HG03045 (cell line): ENCODE data around the gene ZC3H10.
A peak's percentile ranks its signal among the peaks of the same experiment; 100 is the strongest.
"Not testable (repeated sequence)": the region's sequence is repeated elsewhere in the genome, so short reads cannot be mapped to it uniquely, and the experiment has no call there.

Experiments
- ATAC-seq: cut with Tn5 transposase; IDR thresholded peaks from one replicate; pipeline ENCODE4 v1.9.1; 2021; ENCODE audit warnings: mild to moderate bottlenecking, moderate library complexity; ENCODE audit not compliant: unreplicated experiment

ZC3H10 gene

DNA sequence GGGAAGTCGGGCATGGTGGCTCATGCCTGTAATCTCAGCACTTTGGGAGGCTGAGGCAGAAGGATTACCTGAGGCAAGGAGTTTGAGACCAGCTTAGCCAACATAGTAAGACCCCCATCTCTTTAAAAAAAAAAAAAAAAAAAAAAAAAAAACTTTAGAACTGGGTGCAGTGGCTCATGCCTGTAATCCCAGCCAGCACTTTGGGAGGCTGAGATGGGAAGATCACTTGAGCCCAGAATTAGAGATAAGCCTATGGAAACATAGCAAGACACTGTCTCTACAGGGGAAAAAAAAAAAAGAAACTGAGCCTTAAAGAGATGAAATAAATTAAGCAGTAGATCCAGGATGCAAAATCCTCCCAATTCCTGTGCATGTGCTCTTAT, 15.4 kb upstream of the ZC3H10 start:
- ATAC-seq: no peak

DNA sequence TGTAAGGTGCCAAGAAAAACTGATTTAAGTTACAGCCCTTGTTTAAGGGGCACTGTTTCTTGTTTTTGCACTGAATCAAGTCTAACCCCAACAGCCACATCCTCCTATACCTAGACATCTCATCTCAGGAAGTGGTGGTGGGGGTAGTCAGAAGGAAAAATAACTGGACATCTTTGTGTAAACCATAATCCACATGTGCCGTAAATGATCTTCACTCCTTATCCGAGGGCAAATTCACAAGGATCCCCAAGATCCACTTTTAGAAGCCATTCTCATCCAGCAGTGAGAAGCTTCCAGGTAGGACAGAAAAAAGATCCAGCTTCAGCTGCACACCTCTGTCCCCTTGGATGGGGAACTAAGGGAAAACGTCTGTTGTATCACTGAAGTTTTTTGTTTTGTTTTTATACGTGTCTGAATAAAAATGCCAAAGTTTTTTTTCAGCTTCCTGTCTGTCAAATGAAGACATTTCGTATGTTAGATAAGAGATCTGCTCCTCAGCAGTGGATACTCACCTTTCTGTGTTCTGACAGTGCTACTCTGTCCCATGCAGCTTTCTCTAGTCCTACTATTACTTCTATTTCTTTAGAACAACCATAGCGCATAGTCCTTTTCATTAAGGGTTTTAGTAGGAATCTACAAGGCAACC, 14.9 kb upstream of the ZC3H10 start:
- ATAC-seq: no peak

DNA sequence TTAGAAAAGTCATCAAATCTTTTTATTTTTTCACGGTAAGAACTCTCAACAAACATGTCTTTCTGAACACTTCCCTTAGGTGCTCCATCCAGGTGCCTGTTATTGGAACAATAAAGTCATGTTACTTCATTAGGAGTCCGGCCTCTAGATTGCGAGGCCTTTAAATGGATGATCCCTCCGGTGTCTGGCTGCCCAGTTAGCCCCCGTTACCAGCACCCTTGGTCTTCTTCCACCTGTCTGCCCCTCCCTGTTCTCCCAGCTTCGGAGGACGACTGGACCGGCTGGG, 14.3 kb upstream of the ZC3H10 start:
- no peak for ATAC-seq

DNA sequence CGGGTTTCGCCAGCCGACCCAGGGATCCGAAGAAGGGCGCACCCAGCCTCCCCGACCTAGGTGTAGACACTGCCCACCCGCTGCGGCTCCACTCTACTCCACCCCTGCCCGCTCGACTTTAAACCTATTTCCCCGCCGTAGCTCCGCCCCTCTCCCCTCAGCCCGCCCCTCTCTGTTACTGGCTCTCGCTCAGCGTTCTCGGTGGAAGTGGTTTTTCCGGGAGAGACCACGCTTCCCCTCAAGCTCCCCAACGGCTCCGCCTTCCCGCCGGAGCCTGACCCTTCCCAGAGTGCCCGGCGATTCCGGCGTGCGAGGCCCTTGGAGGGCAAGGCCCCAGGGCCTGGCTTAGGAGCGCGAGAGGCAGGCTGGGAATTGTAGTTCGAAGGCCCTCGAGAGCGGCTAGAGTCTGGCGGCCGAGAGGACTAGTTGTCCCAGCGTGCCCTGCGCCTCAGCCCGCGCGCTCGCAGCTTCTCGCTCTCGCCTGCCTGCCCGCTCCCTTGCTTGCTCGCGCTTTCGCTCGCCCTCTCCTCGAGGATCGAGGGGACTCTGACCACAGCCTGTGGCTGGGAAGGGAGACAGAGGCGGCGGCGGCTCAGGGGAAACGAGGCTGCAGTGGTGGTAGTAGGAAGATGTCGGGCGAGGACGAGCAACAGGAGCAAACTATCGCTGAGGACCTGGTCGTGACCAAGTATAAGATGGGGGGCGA, 13.8 kb upstream of the ZC3H10 start, which contains the start of gene PA2G4:
Gene PA2G4 (plus strand): TSS at position 451 of the 706 bp plus-strand sequence. CDS start 179 bp downstream, at position 630.
- peak; percentile 93 for ATAC-seq

DNA sequence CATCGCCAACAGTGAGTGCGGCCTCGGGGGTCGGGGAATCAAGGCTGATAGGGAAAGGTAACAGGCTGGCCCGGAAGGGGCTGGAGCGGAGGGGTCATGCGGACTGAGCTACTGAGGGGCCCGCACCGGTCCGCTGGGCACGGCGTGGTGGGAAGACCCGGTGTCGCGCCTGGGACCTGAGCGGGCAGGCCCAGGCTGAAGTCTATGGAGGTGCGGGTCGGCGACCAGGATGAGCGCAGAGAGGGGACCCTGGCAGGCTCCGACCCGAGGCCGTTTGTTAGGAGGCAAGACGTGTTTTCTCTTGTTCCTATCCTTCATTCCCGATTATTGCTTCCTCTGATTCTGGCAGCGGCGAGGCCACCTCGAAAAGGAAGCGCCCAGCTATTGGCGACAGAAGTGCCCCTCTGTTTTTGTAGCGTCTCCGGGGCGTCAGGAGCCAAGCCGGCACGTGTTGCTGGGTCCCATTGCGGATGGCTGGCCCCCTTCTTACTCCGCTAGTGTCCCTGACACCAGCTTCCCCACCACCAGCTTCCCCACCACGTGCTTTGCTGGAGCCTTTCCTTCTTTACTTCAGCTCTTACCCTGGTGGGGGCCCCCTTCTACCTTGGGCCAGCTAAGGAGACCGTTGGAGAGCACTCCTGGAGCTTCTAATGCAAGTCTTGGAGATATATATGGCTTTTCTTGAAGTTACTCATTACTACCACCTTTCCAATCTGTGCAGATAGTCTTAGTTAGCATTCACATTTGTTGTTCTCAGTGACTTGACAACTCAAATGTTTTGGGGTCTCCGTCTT, 13.1 kb upstream of the ZC3H10 start:
- ATAC-seq: no peak

DNA sequence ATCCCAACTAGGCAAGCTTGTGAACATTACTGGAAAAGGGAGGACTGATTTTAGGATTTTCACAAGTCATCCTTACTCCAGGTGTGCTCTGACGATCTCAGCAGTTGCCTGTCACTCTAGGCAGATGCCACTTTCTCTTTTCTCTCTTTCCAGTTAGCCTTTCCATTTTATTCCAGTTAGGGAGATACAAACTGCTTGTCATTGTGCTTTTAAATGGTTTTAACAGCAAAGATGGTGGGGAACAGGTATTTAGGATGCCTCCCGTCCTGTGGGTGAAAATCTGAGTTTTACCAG, 12.5 kb upstream of the ZC3H10 start:
- ATAC-seq: no peak

DNA sequence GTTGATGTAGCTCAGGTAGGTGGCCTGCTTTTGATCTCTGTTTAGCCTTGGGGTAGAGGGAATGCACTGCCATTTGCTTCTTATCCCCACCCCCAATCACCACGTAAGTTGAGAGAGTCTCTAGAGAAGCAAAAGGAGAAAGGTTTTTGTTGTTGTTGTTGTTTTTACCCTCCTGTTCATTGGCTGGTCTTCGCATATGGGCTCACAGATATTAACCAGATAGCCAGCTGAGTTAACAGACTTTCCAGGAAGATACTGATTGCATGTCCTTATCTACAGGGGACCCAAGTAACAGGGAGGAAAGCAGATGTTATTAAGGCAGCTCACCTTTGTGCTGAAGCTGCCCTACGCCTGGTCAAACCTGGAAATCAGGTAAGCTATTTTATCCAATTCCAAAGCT, 10.8 kb upstream of the ZC3H10 start:
- no peak for ATAC-seq

DNA sequence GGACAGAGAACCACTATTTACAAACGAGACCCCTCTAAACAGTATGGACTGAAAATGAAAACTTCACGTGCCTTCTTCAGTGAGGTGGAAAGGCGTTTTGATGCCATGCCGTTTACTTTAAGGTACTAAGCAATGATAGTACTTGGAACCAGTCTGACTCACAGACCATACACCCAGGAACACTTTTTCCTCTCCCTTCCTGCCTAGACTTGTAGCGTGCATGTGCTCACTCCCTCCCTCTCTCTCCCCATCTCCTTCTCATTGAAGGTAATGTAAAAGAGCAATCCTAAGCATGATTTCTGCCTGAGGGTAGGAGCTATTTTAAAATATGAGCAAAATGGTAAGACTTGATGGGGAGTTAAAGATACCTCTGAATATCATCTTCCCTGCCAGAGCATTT, 7.5 kb upstream of the ZC3H10 start:
- ATAC-seq: no peak

DNA sequence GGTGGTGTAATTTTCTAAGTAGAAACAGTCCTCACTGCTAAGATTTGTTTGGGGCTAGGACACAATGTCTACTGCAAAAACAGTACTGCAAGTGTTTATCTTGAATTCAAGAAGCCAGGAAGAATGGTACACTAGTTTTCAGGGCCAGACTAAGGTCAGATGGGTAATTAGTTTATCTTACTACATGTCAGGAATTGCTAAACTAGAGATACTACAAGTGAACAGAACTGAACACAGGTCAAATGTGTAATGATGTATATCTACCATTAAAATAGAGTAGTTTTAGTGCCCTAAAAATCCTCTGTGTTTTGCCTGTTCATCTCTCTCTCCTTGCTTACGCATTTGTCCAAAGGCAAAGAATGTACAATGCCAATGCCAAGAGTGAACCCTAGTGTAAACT, 4.0 kb upstream of the ZC3H10 start:
- no peak for ATAC-seq

DNA sequence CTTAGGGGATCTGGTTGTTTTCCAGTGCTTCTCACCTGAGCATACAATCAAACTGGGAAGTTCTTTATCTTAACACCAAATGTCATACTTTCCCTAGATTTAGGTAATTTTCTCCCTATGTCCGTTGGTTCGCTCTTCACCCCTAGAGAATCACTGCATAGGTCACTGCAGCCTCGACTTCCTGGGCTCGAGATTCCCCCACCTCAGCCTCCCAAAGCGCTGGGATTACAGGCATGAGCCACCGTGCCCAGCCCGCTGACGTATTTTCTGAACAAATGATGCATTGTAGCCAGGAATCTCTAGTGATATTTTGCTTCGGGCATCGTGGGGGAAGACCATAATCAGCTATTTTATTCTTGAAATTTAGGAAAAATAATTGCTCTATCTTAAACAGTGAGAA, 2.7 kb upstream of the ZC3H10 start:
- ATAC-seq: no peak

DNA sequence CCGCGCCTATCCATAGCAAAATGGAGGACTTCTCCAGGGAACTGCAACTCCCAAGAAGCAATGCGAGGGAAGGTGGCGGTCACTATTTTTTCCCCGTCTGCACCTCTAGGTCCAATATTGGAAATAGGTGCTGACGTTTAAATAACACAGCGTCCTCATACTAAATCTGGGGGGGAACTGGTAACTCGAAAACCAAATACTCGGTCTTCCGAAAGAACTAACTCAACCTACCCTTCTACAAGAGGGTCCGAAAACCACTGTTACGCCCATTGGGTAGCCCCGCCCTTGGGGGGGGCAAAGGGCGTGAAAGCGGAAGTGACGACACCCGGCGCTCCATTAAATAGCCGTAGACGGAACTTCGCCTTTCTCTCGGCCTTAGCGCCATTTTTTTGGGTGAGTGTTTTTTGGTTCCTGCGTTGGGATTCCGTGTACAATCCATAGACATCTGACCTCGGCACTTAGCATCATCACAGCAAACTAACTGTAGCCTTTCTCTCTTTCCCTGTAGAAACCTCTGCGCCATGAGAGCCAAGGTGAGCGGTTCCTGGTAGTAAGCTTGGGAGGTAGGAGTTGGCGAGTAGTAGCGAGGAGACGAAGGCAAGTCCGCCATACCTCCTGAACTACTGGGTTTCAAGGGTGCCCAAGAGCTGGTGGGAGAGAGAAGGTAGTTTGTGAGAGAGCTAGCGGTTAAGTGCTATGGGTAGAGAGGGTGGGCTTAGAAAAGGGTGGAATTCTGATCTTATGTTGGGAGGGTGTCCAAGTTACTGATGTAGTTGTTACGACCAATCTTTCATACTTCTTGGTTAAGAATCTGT, 1.6 kb upstream of the ZC3H10 start, which contains the start of gene RPL41:
Gene RPL41 (plus strand): TSS at position 367 of the 815 bp plus-strand sequence.
- peak; percentile 38 for ATAC-seq

DNA sequence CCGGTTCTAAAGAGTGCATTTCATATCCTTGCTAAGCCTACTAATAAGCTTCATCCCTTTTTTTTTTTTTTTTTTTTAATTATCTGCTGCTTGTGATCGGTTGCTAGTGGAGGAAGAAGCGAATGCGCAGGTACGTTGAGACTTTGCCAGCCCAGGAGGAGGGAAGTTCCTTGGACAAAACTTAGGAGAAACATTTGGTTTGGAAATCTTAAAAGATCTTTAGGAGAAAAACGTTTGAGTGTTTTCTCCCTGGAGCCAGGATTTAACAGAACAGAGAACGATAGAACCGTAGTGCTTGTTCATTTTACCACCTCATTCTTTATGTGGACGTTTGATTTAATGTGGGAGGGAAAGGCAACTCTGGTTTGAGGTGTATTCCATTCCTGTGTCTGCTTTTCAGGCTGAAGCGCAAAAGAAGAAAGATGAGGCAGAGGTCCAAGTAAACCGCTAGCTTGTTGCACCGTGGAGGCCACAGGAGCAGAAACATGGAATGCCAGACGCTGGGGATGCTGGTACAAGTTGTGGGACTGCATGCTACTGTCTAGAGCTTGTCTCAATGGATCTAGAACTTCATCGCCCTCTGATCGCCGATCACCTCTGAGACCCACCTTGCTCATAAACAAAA, 872 bp upstream of the ZC3H10 start:
- ATAC-seq: not testable (repeated sequence)

DNA sequence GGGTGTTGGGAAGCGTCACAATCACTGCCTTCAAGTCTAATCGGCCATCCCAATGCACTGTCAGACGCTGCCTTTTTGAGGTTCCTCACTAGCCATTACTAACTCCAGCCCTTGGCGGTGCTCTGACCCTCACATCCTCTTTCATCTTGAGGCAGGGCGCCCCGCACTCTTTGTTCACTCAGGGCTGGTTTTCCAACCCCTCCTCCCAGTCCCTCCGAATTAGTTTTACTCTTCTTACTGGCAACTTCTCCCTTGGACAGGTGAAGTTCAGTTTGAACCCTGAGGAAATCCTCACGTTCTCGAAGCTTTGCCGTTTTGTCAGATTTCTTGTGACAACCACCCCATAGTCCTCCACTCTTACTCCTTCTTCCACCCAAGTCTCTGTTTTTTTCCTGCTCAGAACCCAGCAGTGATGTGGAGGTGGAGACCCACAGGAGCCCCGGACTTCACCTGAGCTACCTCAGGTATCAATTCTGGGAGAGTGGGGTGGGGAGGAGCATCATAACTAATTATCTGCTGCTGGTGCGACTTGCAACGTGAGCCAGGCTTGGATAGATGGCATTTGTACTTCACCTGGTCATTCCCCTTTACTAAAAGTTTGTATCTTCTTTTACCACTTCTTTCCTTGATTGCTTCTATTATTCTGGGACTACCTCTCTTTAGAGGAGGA, 757 bp downstream of the ZC3H10 start:
- peak; percentile 1 for ATAC-seq

DNA sequence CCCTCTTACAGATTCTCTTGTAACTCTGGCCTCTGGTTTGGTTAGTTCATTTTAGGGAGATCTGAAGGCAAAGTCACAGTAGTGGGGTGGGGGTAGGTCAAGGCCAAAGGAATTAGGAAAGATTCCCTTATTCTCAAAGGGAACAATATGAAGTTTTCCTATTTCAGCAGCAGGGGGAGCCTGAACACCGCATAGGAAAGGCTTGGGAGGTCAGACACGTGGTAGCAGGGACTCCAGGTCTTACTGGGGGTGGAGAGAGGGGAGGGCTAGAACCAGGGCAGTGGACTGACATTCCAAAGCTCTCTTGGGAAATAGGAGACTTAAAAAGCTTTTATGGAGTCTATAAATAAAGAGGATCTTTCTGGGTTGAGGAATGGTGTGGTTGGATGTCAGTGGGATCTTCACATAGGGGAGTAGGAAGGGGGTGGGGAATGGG, 1.3 kb downstream of the ZC3H10 start:
- ATAC-seq: no peak

DNA sequence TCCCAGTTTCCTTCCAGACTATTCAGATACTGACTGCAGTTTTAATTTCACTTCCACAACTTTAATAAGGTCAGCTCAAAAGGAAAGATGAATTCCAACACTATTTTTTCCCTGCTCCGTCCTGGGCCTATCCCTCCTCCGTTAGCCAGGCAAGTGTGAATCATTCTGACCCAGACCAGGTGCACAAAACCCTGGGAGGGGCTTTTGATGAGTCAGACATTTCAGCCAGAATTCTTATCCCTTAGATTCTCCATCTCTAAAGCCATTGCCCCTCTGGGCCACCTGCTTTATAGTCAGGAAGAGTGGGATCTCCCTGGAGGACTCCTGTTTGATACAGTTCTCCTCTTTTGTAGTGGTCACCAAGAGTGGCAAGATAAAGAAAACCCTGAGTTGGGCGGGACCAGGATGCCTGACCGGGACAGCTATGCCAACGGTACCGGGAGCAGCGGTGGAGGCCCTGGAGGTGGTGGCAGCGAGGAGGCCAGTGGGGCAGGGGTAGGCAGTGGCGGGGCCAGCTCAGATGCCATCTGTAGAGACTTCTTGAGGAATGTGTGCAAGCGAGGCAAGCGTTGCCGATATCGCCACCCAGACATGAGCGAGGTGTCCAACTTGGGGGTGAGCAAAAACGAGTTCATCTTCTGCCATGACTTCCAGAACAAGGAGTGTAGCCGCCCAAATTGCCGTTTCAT, 2.2 kb downstream of the ZC3H10 start:
- ATAC-seq: no peak

DNA sequence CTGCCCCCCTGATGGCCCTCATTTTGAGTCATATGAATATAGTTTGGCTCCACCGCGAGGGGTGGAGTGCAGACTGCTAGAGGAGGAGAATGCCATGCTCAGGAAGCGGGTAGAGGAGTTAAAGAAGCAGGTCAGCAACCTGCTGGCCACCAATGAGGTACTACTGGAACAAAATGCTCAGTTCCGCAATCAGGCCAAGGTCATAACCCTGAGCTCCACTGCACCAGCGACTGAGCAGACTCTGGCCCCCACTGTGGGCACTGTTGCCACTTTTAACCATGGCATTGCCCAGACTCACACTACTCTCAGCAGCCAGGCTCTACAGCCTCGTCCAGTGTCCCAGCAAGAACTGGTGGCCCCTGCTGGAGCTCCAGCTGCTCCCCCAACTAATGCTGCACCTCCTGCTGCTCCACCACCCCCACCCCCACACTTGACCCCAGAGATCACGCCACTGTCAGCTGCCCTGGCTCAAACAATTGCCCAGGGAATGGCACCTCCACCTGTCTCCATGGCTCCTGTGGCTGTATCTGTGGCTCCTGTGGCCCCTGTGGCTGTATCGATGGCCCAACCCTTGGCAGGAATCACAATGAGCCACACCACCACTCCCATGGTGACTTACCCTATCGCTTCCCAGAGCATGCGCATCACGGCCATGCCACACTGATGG, 3.3 kb downstream of the ZC3H10 start:
- no peak for ATAC-seq

DNA sequence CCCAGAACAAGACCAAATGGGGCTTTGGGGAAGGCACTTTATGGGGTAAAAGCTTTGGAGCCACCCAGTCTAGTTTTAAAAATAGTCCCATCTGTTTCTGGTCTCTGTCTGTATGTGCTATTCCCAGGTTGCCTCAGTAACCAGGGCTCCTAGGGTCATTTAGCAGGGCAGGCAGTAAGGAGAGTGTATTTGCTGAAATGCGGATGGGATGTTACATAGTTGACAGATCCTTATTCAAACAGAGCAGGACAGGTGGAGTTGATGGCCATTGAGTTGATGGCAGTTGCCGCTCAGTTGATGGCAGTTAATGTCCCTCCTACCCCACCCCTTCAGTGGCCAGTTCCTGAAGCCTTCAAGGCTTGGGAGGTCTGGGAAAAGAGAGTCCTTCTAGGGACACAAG, 4.6 kb downstream of the ZC3H10 start:
- ATAC-seq: no peak

DNA sequence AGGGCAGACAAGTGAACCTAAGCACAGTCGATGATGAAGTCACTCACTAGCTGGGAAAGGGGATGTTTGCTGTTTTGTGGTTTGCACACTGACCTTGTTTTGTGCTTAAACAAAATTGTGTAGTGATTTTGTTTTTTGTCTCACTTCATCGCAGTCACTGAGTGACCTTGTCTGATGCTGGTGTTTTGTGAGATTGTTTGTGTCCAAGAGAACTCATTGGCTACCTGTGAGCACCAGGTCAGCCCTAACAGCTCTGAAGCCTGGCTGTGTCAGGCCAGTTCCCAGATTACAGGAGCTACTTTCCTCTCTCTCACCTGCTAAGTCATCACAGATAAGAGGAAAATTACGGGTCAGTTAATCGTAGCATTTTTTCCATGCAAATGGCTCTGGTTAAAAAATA, 6.1 kb downstream of the ZC3H10 start:
- no peak for ATAC-seq

DNA sequence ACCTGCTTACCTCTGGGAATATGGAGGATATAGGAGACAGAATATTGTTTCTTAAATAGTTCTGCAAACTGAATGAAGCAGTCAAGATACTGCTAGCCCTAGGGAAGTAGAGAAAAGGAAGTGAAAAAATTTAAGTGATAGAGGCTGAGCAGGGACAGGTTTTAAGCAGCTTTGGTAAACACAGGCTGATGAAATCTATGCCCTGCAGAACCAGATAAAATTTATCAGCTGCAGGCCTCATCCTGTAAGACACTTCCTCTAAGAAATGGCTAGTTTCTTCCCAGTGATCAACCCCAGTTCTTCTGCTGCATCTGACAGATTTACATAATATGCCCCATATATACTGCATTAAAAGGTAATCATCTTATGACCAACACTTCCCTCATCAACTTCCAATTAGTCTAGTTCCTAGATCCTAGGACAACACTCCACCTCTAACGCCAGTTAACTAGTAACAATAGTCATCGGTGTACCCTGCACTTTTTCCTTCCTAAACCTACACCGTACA, 8.7 kb downstream of the ZC3H10 start:
- no peak for ATAC-seq
